Loucy (cell line): ENCODE measurements around the gene SLC9A1.
"Not testable (repeated sequence)": the region's sequence is repeated elsewhere in the genome, so short reads cannot be mapped to it uniquely, and the experiment has no call there.

Experiments
- H2AFZ ChIP-seq: fragments of 200-600 bp; sonication (generic); 2 replicates; pipeline ENCODE4 v1.6.0; 2016; ENCODE audit warnings: antibody characterized with exemption, mild to moderate bottlenecking, low read length, moderate library complexity
- H3F3A ChIP-seq: fragments of 200-600 bp; 2 replicates; pipeline ENCODE4 v1.6.0; 2016; ENCODE audit warnings: antibody characterized with exemption, low read depth, mild to moderate bottlenecking
- H3K27me3 ChIP-seq: fragments of 200-600 bp; sonication (generic); 2 replicates; pipeline ENCODE4 v1.6.1; 2014; ENCODE audit warnings: low read length, mild to moderate bottlenecking; ENCODE audit not compliant: insufficient read depth, poor library complexity, severe bottlenecking
- H3K36me3 ChIP-seq: fragments of 200-600 bp; sonication (generic); 2 replicates; pipeline ENCODE4 v1.6.1; 2016; ENCODE audit warnings: low read length; ENCODE audit not compliant: insufficient read depth
- H3K4me1 ChIP-seq: fragments of 200-600 bp; sonication (generic); 2 replicates; pipeline ENCODE4 v1.5.1; 2014; ENCODE audit warnings: low read length, mild to moderate bottlenecking; ENCODE audit not compliant: insufficient read depth, poor library complexity, severe bottlenecking
- H3K4me2 ChIP-seq: fragments of 200-600 bp; sonication (generic); 2 replicates; pipeline ENCODE4 v1.6.0; 2014; ENCODE audit warnings: antibody characterized with exemption, low read length, low read depth, mild to moderate bottlenecking; ENCODE audit not compliant: poor library complexity, severe bottlenecking
- H3K4me3 ChIP-seq: fragments of 200-600 bp; sonication (generic); 2 replicates; pipeline ENCODE4 v1.5.1; 2014; ENCODE audit warnings: low read length, mild to moderate bottlenecking, mixed read lengths; ENCODE audit not compliant: poor library complexity, severe bottlenecking
- H3K79me2 ChIP-seq: fragments of 200-600 bp; sonication (generic); 2 replicates; pipeline ENCODE4 v1.6.1; 2014; ENCODE audit warnings: low read length; ENCODE audit not compliant: insufficient read depth
- H3K9ac ChIP-seq: fragments of 200-600 bp; sonication (generic); 2 replicates; pipeline ENCODE4 v1.6.0; 2014; ENCODE audit warnings: mild to moderate bottlenecking, low read depth, low read length, moderate library complexity; ENCODE audit not compliant: poor library complexity, severe bottlenecking
- H3K9me2 ChIP-seq: fragments of 200-600 bp; sonication (generic); replicated peaks from 2 replicates; pipeline ENCODE4 v1.6.1; 2016; ENCODE audit warnings: low read depth, low read length, mixed read lengths
- H3K9me3 ChIP-seq: fragments of 200-600 bp; sonication (generic); 2 replicates; pipeline ENCODE4 v1.6.1; 2014; ENCODE audit warnings: mild to moderate bottlenecking, antibody characterized with exemption, low read length, low read depth; ENCODE audit not compliant: insufficient read depth
- H4K20me1 ChIP-seq: fragments of 200-600 bp; sonication (generic); 2 replicates; pipeline ENCODE4 v1.6.0; 2014; ENCODE audit warnings: antibody characterized with exemption, low read length, mild to moderate bottlenecking; ENCODE audit not compliant: insufficient read depth, poor library complexity, severe bottlenecking
- CTCF ChIP-seq: fragments of 200-600 bp; sonication (generic); conservative IDR thresholded peaks from 2 replicates; pipeline ENCODE4 v1.5.1; 2014; ENCODE audit warnings: mild to moderate bottlenecking, antibody characterized with exemption, low read length
- EZH2phosphoT487 ChIP-seq: fragments of 200-600 bp; IDR thresholded peaks from 2 replicates; pipeline ENCODE4 v1.6.1; 2018; ENCODE audit warnings: antibody characterized with exemption, mild to moderate bottlenecking, moderate library complexity, borderline replicate concordance

SLC9A1 gene

GRCh38 chr1:27127419-27127818, 27.5 kb downstream of the SLC9A1 start:
- H3K9ac ChIP-seq: no peak overlapping the region
- no peak overlapping the region for H3K4me2 ChIP-seq
- no peaks in the 10 kb centered on the region for H3K9me2 ChIP-seq

GRCh38 chr1:27126391-27126790, 28.5 kb downstream of the SLC9A1 start:
- Histone ChIP-seq H2AFZ (no peak overlapping the region), H3K9me3 (no peaks in the 10 kb centered on the region), H3K9ac (no peak overlapping the region), H3K4me3 (no peak overlapping the region), H4K20me1 (no peaks in the 10 kb centered on the region), H3K79me2 (peaks cover 4% of the 10 kb centered on the region; the same call in 1 of the 2 replicates), H3K36me3 (no peaks in the 10 kb centered on the region), H3K4me2 (no peak overlapping the region), H3K27me3 (no peaks in the 10 kb centered on the region), H3F3A (no peaks in the 10 kb centered on the region), H3K9me2 (no peaks in the 10 kb centered on the region), H3K4me1 (peaks cover 8% of the 10 kb centered on the region)
- no peak for TF ChIP-seq EZH2phosphoT487
- TF ChIP-seq CTCF: no peak

More at GRCh38 chr1:27127419-27127818, 27.5 kb downstream of the SLC9A1 start:
- H2AFZ ChIP-seq: no peak overlapping the region
- H4K20me1 ChIP-seq: no peaks in the 10 kb centered on the region
- peaks cover 8% of the 10 kb centered on the region for H3K4me1 ChIP-seq
- H3F3A ChIP-seq: no peaks in the 10 kb centered on the region
- peaks cover 4% of the 10 kb centered on the region; the same call in 1 of the 2 replicates for H3K79me2 ChIP-seq
- no peaks in the 10 kb centered on the region for H3K27me3 ChIP-seq
- no peaks in the 10 kb centered on the region for H3K36me3 ChIP-seq
- TF ChIP-seq EZH2phosphoT487 (no peak), CTCF (0 out of 2 replicates have a peak, but pooled peaks have one; percentile 13)
- H3K4me3 ChIP-seq: no peak overlapping the region
- H3K9me3 ChIP-seq: no peaks in the 10 kb centered on the region

GRCh38 chr1:27125125-27125524, 29.8 kb downstream of the SLC9A1 start:
- H3K36me3 ChIP-seq, H3K27me3 ChIP-seq, H3K4me1 ChIP-seq, H3K4me2 ChIP-seq, H3K79me2 ChIP-seq, H3F3A ChIP-seq, H3K9me2 ChIP-seq, H2AFZ ChIP-seq, H3K4me3 ChIP-seq, H4K20me1 ChIP-seq, H3K9me3 ChIP-seq, H3K9ac ChIP-seq: not testable (repeated sequence)

- Histone ChIP-seq H3K4me2 (no peak overlapping the region), H3K4me1 (peaks cover 4% of the 10 kb centered on the region), H3K27me3 (no peaks in the 10 kb centered on the region), H3K36me3 (no peaks in the 10 kb centered on the region), H3K9me3 (no peaks in the 10 kb centered on the region), H3K9me2 (no peaks in the 10 kb centered on the region), H4K20me1 (no peaks in the 10 kb centered on the region), H3F3A (no peaks in the 10 kb centered on the region), H2AFZ (no peak overlapping the region), H3K79me2 (peaks cover 4% of the 10 kb centered on the region; the same call in 1 of the 2 replicates), H3K4me3 (no peak overlapping the region), H3K9ac (no peak overlapping the region)
- TF ChIP-seq CTCF (no peak), EZH2phosphoT487 (no peak)
Measured at GRCh38 chr1:27124405-27124804, 30.5 kb downstream of the SLC9A1 start.
